ENCODE data around the gene TMCO1.
"Not testable (repeated sequence)": the region's sequence is repeated elsewhere in the genome, so short reads cannot be mapped to it uniquely, and the experiment has no call there.

Gene TMCO1

GRCh38 chr1:165747632-165748447 lies 20.8 kb downstream of the TMCO1 start:
- no peak for DNase-seq (ENCODE audit: low read depth)

DNA sequence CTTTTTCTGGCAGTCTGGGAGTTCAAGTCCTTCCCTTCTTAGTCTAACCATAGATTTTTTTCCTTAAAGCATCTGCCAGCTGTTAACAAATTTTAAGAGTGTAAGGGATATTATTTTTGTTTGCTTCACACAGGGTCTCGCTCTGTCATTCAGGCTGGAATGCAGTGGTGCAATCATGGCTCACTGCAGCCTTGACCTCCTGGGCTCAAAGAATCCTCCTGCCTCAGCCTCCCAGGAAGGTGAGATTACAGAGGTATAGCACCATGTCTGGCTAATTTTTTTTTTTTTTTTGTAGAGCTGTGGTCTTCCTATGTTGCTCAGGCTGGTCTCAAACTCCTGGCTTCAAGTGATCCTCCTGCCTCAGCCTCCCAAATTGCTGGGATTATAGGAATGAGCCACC lies 23.8 kb downstream of the TMCO1 start:
- not testable (repeated sequence) for DNase-seq (ENCODE audit: low read depth)

DNA sequence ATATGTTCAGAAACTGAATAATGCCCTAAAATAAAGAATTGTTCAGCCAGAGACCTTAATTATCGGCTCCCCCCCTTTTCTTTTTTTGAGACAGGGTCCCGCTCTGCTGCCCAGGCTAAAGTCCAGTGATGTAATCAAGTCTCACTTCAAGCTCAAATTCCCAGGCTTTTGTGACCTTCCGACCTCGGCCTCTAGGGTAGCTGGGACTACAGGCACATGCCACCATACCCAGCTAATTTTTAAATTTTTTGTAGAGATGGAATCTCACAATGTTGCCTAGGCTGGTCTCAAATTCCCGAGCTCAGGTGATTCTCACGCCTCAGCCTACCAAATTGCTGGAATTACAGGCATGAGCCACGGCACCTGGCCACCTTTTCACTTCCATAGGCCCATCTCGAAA lies 26.5 kb downstream of the TMCO1 start:
- DNase-seq (ENCODE audit: low read depth) = no peak

DNA sequence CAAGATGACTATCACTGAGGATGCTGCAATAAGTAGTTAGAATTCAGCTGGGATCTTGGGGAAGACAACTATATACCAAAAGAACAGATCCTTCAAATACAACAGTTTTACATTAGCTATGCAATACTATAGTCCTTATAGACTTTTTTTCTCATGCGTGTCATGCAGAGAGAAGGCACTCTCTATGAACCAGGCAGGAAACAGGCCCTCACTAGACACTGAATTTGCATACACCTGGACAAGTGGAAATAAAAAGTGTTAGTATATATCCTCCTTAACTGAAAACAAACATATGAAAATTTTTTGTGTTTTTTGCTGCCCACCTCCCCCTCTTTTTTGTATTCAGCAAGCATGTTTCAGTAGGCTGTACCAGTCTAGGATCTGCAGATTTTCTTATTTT lies 29.9 kb downstream of the TMCO1 start:
- no peak for DNase-seq (ENCODE audit: low read depth)

DNA sequence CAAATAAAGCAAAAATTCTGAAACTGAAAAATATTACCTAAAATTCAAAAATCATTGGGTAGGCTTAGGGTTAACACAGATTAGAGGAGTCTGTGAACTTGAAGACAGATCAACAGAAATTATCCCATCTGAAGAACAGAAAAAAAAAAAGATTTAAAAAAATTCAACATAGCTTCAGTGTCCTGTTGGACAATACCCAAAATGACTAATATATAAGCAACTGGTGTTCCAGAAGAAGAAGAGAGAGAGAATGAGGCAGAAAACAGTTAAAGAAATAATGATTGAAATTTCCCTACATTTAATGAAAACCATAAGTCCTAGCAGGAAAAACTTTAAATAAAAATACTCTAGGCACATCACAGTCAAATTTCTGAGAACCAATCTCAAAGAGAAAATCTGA lies 31.5 kb downstream of the TMCO1 start:
- peak; percentile 29 for DNase-seq (ENCODE audit: low read depth)

DNA sequence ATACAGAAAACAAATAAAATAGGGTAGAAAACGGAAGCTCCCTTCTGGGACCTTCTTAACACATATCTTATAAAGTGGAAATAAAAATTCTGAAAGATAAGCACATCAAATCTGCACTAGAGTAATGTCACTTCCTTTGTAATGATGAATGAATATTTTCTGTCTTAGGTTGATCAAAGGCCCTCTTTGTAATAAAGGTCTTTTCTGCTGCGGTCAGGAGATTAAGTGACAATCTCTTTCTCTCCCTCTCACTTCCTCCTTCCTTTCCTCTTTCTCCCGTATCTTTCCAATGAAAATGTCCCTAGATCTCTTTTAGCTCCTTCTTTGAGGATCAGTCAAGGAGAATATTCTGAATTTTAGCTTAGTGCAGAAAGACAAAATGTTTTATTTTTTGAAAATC lies 33.8 kb downstream of the TMCO1 start:
- DNase-seq (ENCODE audit: low read depth) = no peak

GRCh38 chr1:165726841-165727240 lies 41.8 kb downstream of the TMCO1 start:
- no peak for DNase-seq (ENCODE audit: low read depth)

- DNase-seq (ENCODE audit: low read depth) = no peak
Measured at GRCh38 chr1:165726169-165726568, 42.5 kb downstream of the TMCO1 start.

GRCh38 chr1:165717918-165718515 lies 50.7 kb downstream of the TMCO1 start:
- DNase-seq (ENCODE audit: low read depth) = peak; percentile 68

DNA sequence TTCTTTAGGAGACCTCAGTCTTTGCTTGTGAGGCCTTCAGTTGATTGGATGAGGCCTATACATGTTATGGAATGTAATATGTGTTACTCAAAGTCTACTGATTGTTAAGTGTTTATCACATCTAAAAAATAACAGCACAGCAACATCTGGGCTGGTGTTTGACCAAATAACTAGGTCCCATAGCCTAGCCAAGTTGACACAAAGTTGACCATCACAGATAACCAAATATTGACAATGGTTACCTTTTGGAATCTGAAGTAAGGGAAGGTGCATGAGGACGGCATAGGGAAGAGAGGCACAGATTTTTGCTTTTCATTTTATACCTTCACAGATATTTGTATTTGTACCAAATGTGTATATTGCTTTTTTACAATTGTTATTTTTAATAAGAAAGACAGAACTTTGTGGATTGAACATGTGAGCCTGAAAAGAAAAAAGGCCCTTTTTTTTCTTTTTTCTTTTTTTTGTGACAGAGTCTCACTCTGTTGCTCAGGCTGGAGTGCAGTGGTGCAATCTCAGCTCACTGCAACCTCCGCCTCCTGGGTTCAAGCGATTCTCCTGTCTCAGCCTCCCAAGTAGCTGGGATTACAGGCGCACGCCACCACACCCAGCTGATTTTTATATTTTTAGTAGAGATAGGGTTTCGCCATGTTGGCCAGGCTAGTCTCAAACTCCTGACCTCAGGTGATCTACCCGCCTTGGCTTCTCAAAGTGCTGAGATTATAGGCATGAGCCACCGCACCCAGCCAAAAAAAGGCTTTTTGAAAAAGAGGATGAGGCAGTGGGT lies 52.2 kb downstream of the TMCO1 start:
- DNase-seq (ENCODE audit: low read depth) = not testable (repeated sequence)

DNA sequence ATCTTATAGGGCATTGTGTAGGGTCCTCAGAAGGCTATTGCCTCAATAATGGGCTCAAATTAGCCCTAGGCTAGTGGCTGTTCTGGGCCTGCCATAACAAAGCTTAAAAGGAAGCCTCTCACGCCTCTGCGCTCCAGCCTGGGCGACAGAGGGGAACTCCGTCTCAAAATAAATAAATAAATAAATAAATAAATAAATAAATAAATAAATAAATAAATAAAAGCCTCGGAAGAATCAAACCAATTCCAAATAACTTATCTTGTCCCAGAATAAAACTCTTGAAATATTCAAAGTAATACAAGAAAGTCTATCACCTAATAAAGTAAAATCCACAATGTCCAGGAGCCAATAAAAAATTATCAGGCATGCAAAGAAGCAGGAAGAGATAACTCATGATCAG lies 55.9 kb downstream of the TMCO1 start:
- no peak for DNase-seq (ENCODE audit: low read depth)

DNA sequence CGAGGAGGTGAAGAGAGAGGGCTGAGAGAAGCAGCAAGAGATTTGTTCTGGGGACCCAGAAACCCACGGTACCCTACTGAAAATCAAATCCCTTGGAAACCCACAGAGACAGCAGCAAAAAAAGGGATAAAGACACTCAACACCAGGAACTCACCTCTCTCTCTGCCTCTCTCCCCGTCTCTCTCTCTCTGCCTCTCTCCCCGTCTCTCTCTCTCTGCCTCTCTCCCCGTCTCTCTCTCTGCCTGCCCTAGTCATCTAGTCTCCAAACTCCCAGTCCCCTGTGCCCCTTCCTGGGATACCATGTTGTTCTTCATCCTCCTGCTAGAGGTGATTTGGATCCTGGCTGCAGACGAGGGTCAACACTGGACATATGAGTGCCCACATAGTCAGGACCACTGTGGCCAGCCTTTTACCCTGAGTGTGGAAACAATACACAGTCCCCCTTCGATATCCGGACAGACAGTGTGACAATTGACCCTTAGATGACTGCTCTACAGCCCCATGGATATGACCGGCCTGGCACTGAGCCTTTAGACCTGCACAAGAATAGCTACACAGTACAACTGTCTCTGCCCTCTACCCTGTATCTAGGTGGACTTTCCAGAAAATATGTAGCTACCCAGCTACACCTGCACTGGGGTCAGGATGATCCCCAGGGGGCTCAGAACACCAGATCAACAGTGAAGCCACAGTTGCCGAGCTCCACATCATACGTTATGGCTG lies 60.5 kb downstream of the TMCO1 start:
- no peak for DNase-seq (ENCODE audit: low read depth)

- peak; percentile 27 for DNase-seq (ENCODE audit: low read depth)
Measured at GRCh38 chr1:165703648-165704047, 65.0 kb downstream of the TMCO1 start.

- DNase-seq (ENCODE audit: low read depth) = not testable (repeated sequence)
Measured at GRCh38 chr1:165701922-165702321, 66.7 kb downstream of the TMCO1 start.

- no peak for DNase-seq (ENCODE audit: low read depth)
Measured at GRCh38 chr1:165699577-165699976, 69.1 kb downstream of the TMCO1 start.

DNA sequence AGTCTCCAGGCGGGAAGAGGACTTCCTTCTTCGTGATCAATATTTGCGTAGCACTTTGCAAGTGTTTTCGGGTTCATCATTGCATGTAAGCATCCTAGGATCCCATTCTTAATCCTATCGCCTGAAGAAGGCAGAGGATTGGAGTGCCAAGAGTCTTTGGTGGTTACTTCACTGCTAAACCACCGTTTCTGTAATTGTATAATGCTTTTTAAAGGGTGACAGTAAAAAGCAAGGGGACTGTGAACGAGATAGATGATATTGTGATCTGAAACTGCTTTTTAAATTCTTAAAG lies 70.0 kb downstream of the TMCO1 start:
- no peak for DNase-seq (ENCODE audit: low read depth)

DNA sequence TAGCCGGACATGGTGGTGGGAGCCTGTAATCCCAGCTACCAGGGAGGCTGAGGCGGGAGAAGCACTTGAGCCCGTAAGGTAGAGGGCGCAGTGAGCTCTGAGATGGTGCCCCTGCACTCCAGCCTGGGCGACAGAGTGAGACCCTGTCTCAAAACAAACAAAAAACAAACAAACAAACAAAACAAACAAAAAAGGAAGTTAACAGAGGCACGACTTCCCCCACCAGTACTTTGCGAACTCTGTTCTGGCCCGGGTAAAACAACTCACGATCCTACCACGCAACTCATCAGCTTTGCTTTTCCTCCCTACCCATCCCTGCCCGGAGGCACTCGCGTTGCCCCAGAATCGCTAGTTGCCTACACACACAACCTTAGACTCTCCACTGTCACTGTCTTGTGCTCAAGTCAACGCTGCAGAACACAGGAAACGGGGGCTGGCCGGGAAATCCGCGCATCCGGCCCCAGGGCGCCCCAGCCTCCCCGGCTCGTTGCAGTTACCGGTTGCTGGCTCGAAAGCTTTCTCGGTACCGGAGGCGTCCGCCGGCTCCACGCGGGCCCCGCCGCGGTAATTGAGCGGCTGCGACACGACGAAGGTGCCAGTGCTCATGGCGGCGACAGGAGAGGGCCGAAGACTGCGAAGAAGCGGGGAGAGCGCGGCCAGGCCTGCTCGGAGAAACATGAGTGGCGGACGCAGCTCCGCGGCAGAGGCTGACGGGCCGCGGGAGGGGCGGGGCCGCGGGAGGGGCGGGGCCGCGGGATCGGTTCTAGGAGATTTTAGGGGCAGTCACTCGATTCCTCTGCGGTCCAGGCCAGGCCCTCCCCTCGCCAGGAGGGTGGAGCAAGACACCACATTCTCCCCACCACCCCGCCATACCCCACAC lies 70.5 kb downstream of the TMCO1 start, which contains the start of gene ALDH9A1:
Gene ALDH9A1, minus strand, starts transcription at position 682 of the 880 bp plus-strand sequence. Its CDS starts 4 bp downstream, at position 678.
- DNase-seq (ENCODE audit: low read depth) = peak; percentile 90

- DNase-seq (ENCODE audit: low read depth) = peak; percentile 21
Measured at GRCh38 chr1:165697491-165697880, 71.2 kb downstream of the TMCO1 start.

GRCh38 chr1:165696625-165697100 lies 72.0 kb downstream of the TMCO1 start:
- peak; percentile 88 for DNase-seq (ENCODE audit: low read depth)

DNA sequence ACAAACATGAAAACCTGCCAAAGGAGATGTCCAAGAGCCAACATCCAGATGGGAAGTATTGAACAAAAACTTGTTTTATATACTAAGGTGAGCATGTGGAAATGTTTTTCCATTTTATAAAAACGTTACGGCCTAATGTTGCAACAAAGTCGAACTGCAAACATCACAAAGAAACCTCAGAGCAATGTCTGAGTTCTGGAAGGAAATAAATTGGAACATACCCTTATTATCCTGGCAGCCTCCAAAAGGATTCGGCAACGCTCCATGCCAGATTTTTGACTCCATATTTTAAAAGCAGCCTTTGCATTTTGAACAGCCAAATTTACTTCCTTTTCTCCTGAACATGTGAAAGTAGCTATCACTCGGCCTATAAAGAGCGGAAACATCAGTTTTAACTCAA lies 73.6 kb downstream of the TMCO1 start:
- DNase-seq (ENCODE audit: low read depth) = no peak

- no peak for DNase-seq (ENCODE audit: low read depth)
Measured at GRCh38 chr1:165688046-165688445, 80.6 kb downstream of the TMCO1 start.

All from EH (cell line).